Small intestine (tissue), 7 donors: ENCODE data around the gene ZNF101. TPM values are rescaled to one million over a fixed set of nuclear protein-coding genes. Genes with fewer than 3 reads are reported as not detected.
"Not testable (repeated sequence)": the region's sequence is repeated elsewhere in the genome, so short reads cannot be mapped to it uniquely, and the experiment has no call there.

Source experiments
- DNase-seq, 2 donors: peaks; one replicate each; pipeline versions ENCODE4 v3.0.0 to v3.0.0-alpha.2; 2013
- FAIRE-seq: peaks from 2 replicates; lab custom pipeline; 2012; peaks lifted over from hg19 to GRCh38; lab: Jason Lieb, UNC
- H3K27ac ChIP-seq, 3 donors: one replicate each; pipeline ENCODE4 v1.5.1; 2013; ENCODE audit warnings: low read length in 2 of 3, mild to moderate bottlenecking in 2 of 3, control low read depth in 1 of 3, inconsistent platforms in 1 of 3, low read depth in 1 of 3, moderate library complexity in 1 of 3
- H3K27me3 ChIP-seq, 3 donors: one replicate each; pipeline ENCODE4 v1.6.1; 2013; ENCODE audit warnings: low read length in 3 of 3, inconsistent platforms in 1 of 3; ENCODE audit not compliant: control insufficient read depth in 3 of 3, insufficient read depth in 3 of 3
- H3K36me3 ChIP-seq, 3 donors: one replicate each; pipeline ENCODE4 v1.6.1; 2013; ENCODE audit warnings: low read length in 3 of 3, inconsistent platforms in 1 of 3, low read depth in 1 of 3, mild to moderate bottlenecking in 1 of 3, moderate library complexity in 1 of 3; ENCODE audit not compliant: control insufficient read depth in 3 of 3, insufficient read depth in 2 of 3
- H3K4me1 ChIP-seq, 3 donors: one replicate each; pipeline ENCODE4 v1.6.1; 2013; ENCODE audit warnings: low read length in 2 of 3, inconsistent platforms in 1 of 3, low read depth in 1 of 3, mild to moderate bottlenecking in 1 of 3, moderate library complexity in 1 of 3; ENCODE audit not compliant: control insufficient read depth in 3 of 3, insufficient read depth in 2 of 3
- H3K4me3 ChIP-seq, 3 donors: one replicate each; pipeline ENCODE4 v1.5.1; 2013; ENCODE audit warnings: low read length in 3 of 3, control low read depth in 1 of 3, inconsistent platforms in 1 of 3, low read depth in 1 of 3, mild to moderate bottlenecking in 1 of 3, moderate library complexity in 1 of 3
- H3K9me3 ChIP-seq, 2 donors: one replicate each; pipeline ENCODE4 v1.6.1; 2013; ENCODE audit warnings: low read depth in 1 of 2, low read length in 1 of 2; ENCODE audit not compliant: control insufficient read depth in 2 of 2, insufficient read depth in 1 of 2
- WGBS, 3 donors: extraction: QIAGEN DNeasy Blood & Tissue Kit; methylation state at CpG; one replicate each; pipeline ENCODE4 v1.1.7; 2013; 5-methylcytosine and 5-hydroxymethylcytosine counted together
- polyA plus RNA-seq, 4 donors: library from polyadenylated mRNA; stranded (reverse) in 3 of 4; unstranded in 1 of 4; fragments of 200-250 nt in 3 of 4; fragments of 120-200 nt in 1 of 4; gene quantifications; one replicate each; pipeline versions ENCODE4 v1.2.1 to v1.2.3, GENCODE V29; 2013
- donor health status: healthy with polysubstance abuse.
- donor health status: control.
- donor health status: control.
- donor health status: Bipolar disorder and iron deficiency.
- donor health status: healthy.

The ZNF101 gene
- polyA plus RNA-seq, 4 donors: 7.1 to 10.0 (median 8.7) TPM

GRCh38 chr19:19691683-19692082, 23.0 kb downstream of the ZNF101 start:
- no peaks in the 10 kb centered on the region for H3K4me1 ChIP-seq
- H3K27ac ChIP-seq: no peak overlapping the region
- no peak overlapping the region for H3K4me3 ChIP-seq
- H3K36me3 ChIP-seq: no peaks in the 10 kb centered on the region
- H3K9me3 ChIP-seq: peaks cover 0 to 6% of the 10 kb centered on the region in 2 donors
- DNase-seq (no peak), FAIRE-seq (no peak)
- 87 to 94% (median 90%) methylated on average over 10 of the region's 10 CpGs for WGBS, 3 donors
- no peaks in the 10 kb centered on the region for H3K27me3 ChIP-seq

- DNase-seq (no peak), FAIRE-seq (no peak)
- H3K4me3 ChIP-seq: no peak overlapping the region
- H3K9me3 ChIP-seq: peaks cover 0 to 16% of the 10 kb centered on the region in 2 donors
- H3K27ac ChIP-seq: no peak overlapping the region
- no peaks in the 10 kb centered on the region for H3K36me3 ChIP-seq
- 74 to 76% (median 75%) methylated on average over 2 of the region's 2 CpGs for WGBS, 3 donors
- H3K4me1 ChIP-seq: no peaks in the 10 kb centered on the region
- H3K27me3 ChIP-seq: no peaks in the 10 kb centered on the region
These were observed 27.7 kb downstream of the ZNF101 start for GRCh38 chr19:19696386-19696785.

- FAIRE-seq: no peak
- H3K4me1 ChIP-seq: no peaks in the 10 kb centered on the region
- no peak overlapping the region for H3K27ac ChIP-seq
- DNase-seq: no peak
- H3K27me3 ChIP-seq: no peaks in the 10 kb centered on the region
- H3K36me3 ChIP-seq: no peaks in the 10 kb centered on the region
- 90 to 96% (median 92%) methylated on average over 5 of the region's 5 CpGs for WGBS, 3 donors
- H3K4me3 ChIP-seq: no peak overlapping the region
- peaks cover 0 to 27% of the 10 kb centered on the region in 2 donors for H3K9me3 ChIP-seq
These were observed 28.9 kb downstream of the ZNF101 start for GRCh38 chr19:19697589-19697988.

GRCh38 chr19:19700493-19700892, 31.9 kb downstream of the ZNF101 start:
- H3K27me3 ChIP-seq, FAIRE-seq, H3K4me3 ChIP-seq, DNase-seq, H3K4me1 ChIP-seq, H3K36me3 ChIP-seq, H3K27ac ChIP-seq: not testable (repeated sequence)
- peaks cover 2 to 47% of the 10 kb centered on the region in 2 donors for H3K9me3 ChIP-seq
- WGBS, 3 donors: 91 to 95% (median 93%) methylated on average over 1 of the region's 1 CpG

- DNase-seq (no peak), FAIRE-seq (no peak)
- H3K9me3 ChIP-seq: peaks cover 7 to 83% of the 10 kb centered on the region in 2 donors
- 88 to 89% (median 89%) methylated on average over 5 to 6 of the region's 6 CpGs for WGBS, 3 donors
- no peak overlapping the region for H3K27ac ChIP-seq
- H3K4me3 ChIP-seq: no peak overlapping the region
- H3K4me1 ChIP-seq: no peaks in the 10 kb centered on the region
- no peaks in the 10 kb centered on the region for H3K27me3 ChIP-seq
- no peaks in the 10 kb centered on the region for H3K36me3 ChIP-seq
These were observed 36.2 kb downstream of the ZNF101 start for GRCh38 chr19:19704836-19705235.

GRCh38 chr19:19710506-19710905, 41.9 kb downstream of the ZNF101 start:
- Histone ChIP-seq H3K27me3 (no peaks in the 10 kb centered on the region), H3K36me3 (peaks cover 12 to 22% (median 20%) of the 10 kb centered on the region in 3 donors), H3K4me1 (no peaks in the 10 kb centered on the region), H3K9me3 (peaks cover 5 to 82% of the 10 kb centered on the region in 2 donors), H3K4me3 (no peak overlapping the region), H3K27ac (no peak overlapping the region)
- 96 to 100% (median 99%) methylated on average over 2 of the region's 2 CpGs for WGBS, 3 donors
- FAIRE-seq (no peak), DNase-seq (no peak)

GRCh38 chr19:19711306-19711933, 42.8 kb downstream of the ZNF101 start:
- H3K4me1 ChIP-seq: no peaks in the 10 kb centered on the region
- FAIRE-seq (no peak), DNase-seq (no peak)
- H3K36me3 ChIP-seq: peaks cover 15 to 22% (median 20%) of the 10 kb centered on the region in 3 donors
- peaks cover 7 to 82% of the 10 kb centered on the region in 2 donors for H3K9me3 ChIP-seq
- no peak overlapping the region for H3K27ac ChIP-seq
- WGBS, 3 donors: 97 to 98% (median 98%) methylated on average over 14 of the region's 14 CpGs
- no peaks in the 10 kb centered on the region for H3K27me3 ChIP-seq
- H3K4me3 ChIP-seq: no peak overlapping the region

- DNase-seq (no peak), FAIRE-seq (no peak)
- H3K4me3 ChIP-seq: no peak overlapping the region
- no peaks in the 10 kb centered on the region for H3K27me3 ChIP-seq
- peaks cover 7 to 82% of the 10 kb centered on the region in 2 donors for H3K9me3 ChIP-seq
- peaks cover 19 to 22% (median 22%) of the 10 kb centered on the region in 3 donors for H3K36me3 ChIP-seq
- H3K27ac ChIP-seq: no peak overlapping the region
- WGBS, 3 donors: 96 to 99% (median 97%) methylated on average over 10 of the region's 10 CpGs
- no peaks in the 10 kb centered on the region for H3K4me1 ChIP-seq
These were observed 43.5 kb downstream of the ZNF101 start for GRCh38 chr19:19711934-19712828.
